B cell (primary cell): ENCODE measurements around the gene SLCO3A1. TPM values are rescaled to one million over a fixed set of nuclear protein-coding genes. Genes with fewer than 3 reads are reported as not detected.

Experiments
- ATAC-seq: fragments of 200-7000 bp; cut with Tn5 transposase; one replicate; pipeline ENCODE4 v1.10.0; 2021; ENCODE audit warnings: low read depth, mild to moderate bottlenecking, moderate number of reproducible peaks, moderate library complexity
- CTCF ChIA-PET: fragments of 350-600 bp; sonication (Branson Sonifier 250); formaldehyde crosslinking; loops from one replicate; lab custom pipeline; 2021; ENCODE audit warnings: antibody characterized with exemption, inconsistent platforms; lab: Charles Lee
- POLR2A ChIA-PET: fragments of 350-600 bp; sonication (Branson Sonifier 250); formaldehyde crosslinking; loops from one replicate; lab custom pipeline; 2021; ENCODE audit warnings: antibody characterized with exemption; lab: Charles Lee
- DNase-seq: peaks from one replicate; pipeline ENCODE4 v3.0.0; 2013
- H2AFZ ChIP-seq: 2 replicates; pipeline ENCODE4 v1.6.1; 2012; ENCODE audit warnings: mild to moderate bottlenecking, low read depth, low read length; ENCODE audit not compliant: insufficient read depth, poor library complexity, severe bottlenecking
- H3K27ac ChIP-seq, 2 donors: 1 replicate in 1 of 2; 2 replicates in 1 of 2; pipeline ENCODE4 v1.5.1; 2012 to 2013; ENCODE audit warnings: low read length in 2 of 2, mild to moderate bottlenecking in 2 of 2, moderate library complexity in 1 of 2
- H3K27me3 ChIP-seq, 4 experiments: fragments of 200-600 bp in 1 of 4; sonication (generic) in 1 of 4; replicated peaks in 1 of 4; 1 replicate in 2 of 4; 2 replicates in 2 of 4; pipeline versions ENCODE4 v1.6.1 to v1.7.0; 2013 to 2016; ENCODE audit warnings: low read length in 3 of 4, mild to moderate bottlenecking in 2 of 4, mixed read lengths in 1 of 4, moderate library complexity in 1 of 4; ENCODE audit not compliant: insufficient read depth in 4 of 4, control insufficient read depth in 3 of 4; ENCODE audit errors: control extremely low read depth in 1 of 4
- H3K36me3 ChIP-seq, 2 experiments: replicated peaks in 1 of 2; 1 replicate in 1 of 2; 2 replicates in 1 of 2; pipeline versions ENCODE4 v1.6.1 to v1.7.1; 2013; ENCODE audit warnings: low read length in 1 of 2; ENCODE audit not compliant: insufficient read depth in 2 of 2, control insufficient read depth in 1 of 2; ENCODE audit errors: control extremely low read depth in 1 of 2, extremely low read depth in 1 of 2
- H3K4me1 ChIP-seq, 2 donors: fragments of 200-600 bp in 1 of 2; sonication (generic) in 1 of 2; 1 replicate in 1 of 2; 2 replicates in 1 of 2; pipeline versions ENCODE4 v1.5.1 to v1.6.1; 2013 to 2017; ENCODE audit warnings: low read length in 2 of 2; ENCODE audit not compliant: control insufficient read depth in 2 of 2, insufficient read depth in 2 of 2
- H3K4me2 ChIP-seq: replicated peaks from 2 replicates; pipeline ENCODE3; 2012; ENCODE audit warnings: mild to moderate bottlenecking, low read depth, low read length; ENCODE audit not compliant: poor library complexity, severe bottlenecking
- H3K4me3 ChIP-seq, 5 experiments: fragments of 200-600 bp in 1 of 5; sonication (generic) in 1 of 5; 1 replicate in 3 of 5; 2 replicates in 2 of 5; pipeline versions ENCODE4 v1.5.1 to v1.7.0; 2011 to 2016; ENCODE audit warnings: low read length in 4 of 5, mild to moderate bottlenecking in 4 of 5, low read depth in 2 of 5, control low read depth in 1 of 5, moderate library complexity in 1 of 5; ENCODE audit not compliant: insufficient read depth in 1 of 5; ENCODE audit errors: control extremely low read depth in 1 of 5, extremely low read depth in 1 of 5
- H3K79me2 ChIP-seq: fragments of 200-600 bp; sonication (generic); one replicate; pipeline ENCODE4 v1.6.0; 2016; ENCODE audit warnings: low read length; ENCODE audit not compliant: control insufficient read depth, insufficient read depth
- H3K9ac ChIP-seq: fragments of 200-600 bp; sonication (generic); 2 replicates; pipeline ENCODE4 v1.6.1; 2017; ENCODE audit warnings: mild to moderate bottlenecking, low read length, moderate library complexity
- H3K9me3 ChIP-seq, 3 donors: one replicate each; pipeline versions ENCODE4 v1.6.1 to v1.7.1; 2013; ENCODE audit warnings: low read length in 2 of 3; ENCODE audit not compliant: control insufficient read depth in 2 of 3, insufficient read depth in 1 of 3; ENCODE audit errors: control extremely low read depth in 1 of 3
- H4K20me1 ChIP-seq: 2 replicates; pipeline ENCODE4 v1.6.0; 2012; ENCODE audit warnings: mild to moderate bottlenecking, low read length; ENCODE audit not compliant: insufficient read depth, control insufficient read depth, poor library complexity, severe bottlenecking
- H3K27ac Mint-ChIP-seq: one replicate; pipeline ENCODE4 v1.8.0; 2021; ENCODE audit warnings: mixed read lengths
- H3K27me3 Mint-ChIP-seq: one replicate; pipeline ENCODE4 v1.8.0; 2021; ENCODE audit warnings: mixed read lengths
- H3K4me1 Mint-ChIP-seq: one replicate; pipeline ENCODE4 v1.8.0; 2021; ENCODE audit warnings: mixed read lengths
- H3K4me3 Mint-ChIP-seq: one replicate; pipeline ENCODE4 v1.8.0; 2021; ENCODE audit warnings: mixed read lengths
- H3K9me3 Mint-ChIP-seq: one replicate; pipeline ENCODE4 v1.8.0; 2022; ENCODE audit warnings: mixed read lengths; ENCODE audit not compliant: insufficient read depth
- CTCF ChIP-seq: fragments of 200-600 bp; IDR thresholded peaks from one replicate; pipeline ENCODE4 v1.8.0; 2022; ENCODE audit warnings: antibody characterized with exemption, mild to moderate bottlenecking
- EZH2 ChIP-seq: IDR thresholded peaks from 2 replicates; pipeline ENCODE4 v1.6.1; 2012; ENCODE audit warnings: borderline replicate concordance, low read depth, mild to moderate bottlenecking, moderate library complexity, low read length; ENCODE audit not compliant: insufficient read depth, poor library complexity, severe bottlenecking
- WGBS: methylation state at CpG from one replicate; pipeline ENCODE4 v1.1.5; 2013; ENCODE audit warnings: missing lambda C conversion rate; ENCODE audit not compliant: insufficient coverage; 5-methylcytosine and 5-hydroxymethylcytosine counted together
- intact Hi-C: fragments of 100-400 bp; cut with micrococcal nuclease; formaldehyde crosslinking; loops from one replicate; pipeline ENCODE4 v1.10.0; 2022
- polyA plus RNA-seq: library from polyadenylated mRNA; depleted of rRNA; stranded (reverse); fragments of >200 nt; gene quantifications from 2 replicates; pipeline ENCODE4 v1.2.3, GENCODE V29; 2012
- total RNA-seq, 2 donors: library from RNA; stranded (reverse); fragments of 120-200 nt in 1 of 2; gene quantifications; 1 replicate in 1 of 2; 2 replicates in 1 of 2; pipeline versions ENCODE4 v1.2.3 to v1.2.4, GENCODE V29; 2013 to 2022

The SLCO3A1 gene
- total and polyA plus RNA-seq, 2 donors (not counting 1 experiment from before 2014, with no cell fraction given), result 0.99 to 2.3 TPM

- intact Hi-C loops, result no loop called here
- Mint-ChIP-seq H3K9me3 (no peaks in the 10 kb centered on the region), H3K27me3 (no peaks in the 10 kb centered on the region), H3K4me1 (peaks cover under 1% of the 10 kb centered on the region), H3K27ac (no peak overlapping the region), H3K4me3 (no peak overlapping the region)
- Histone ChIP-seq H3K27me3 (peaks cover 0 to 2% (median 0%) of the 10 kb centered on the region in 4 experiments), H3K4me3 (no peak overlapping the region), H2AFZ (no peak overlapping the region), H3K4me1 (peaks cover 0 to 4% of the 10 kb centered on the region in 2 donors), H4K20me1 (no peaks in the 10 kb centered on the region), H3K9ac (no peak overlapping the region), H3K9me3 (no peaks in the 10 kb centered on the region), H3K27ac (no peak overlapping the region), H3K4me2 (no peak overlapping the region), H3K36me3 (no peaks in the 10 kb centered on the region), H3K79me2 (no peaks in the 10 kb centered on the region)
- ChIA-PET CTCF (no interaction called here), POLR2A (no interaction called here)
- no peak for DNase-seq
- no peak for TF ChIP-seq CTCF
- no peak for TF ChIP-seq EZH2
- ATAC-seq, result no peak
- WGBS, result 98% methylated on average over 48 of the region's 48 CpGs
Measured at GRCh38 chr15:91916051-91916450, 62.5 kb downstream of the SLCO3A1 start.

GRCh38 chr15:91917686-91918360 lies 64.3 kb downstream of the SLCO3A1 start:
- no peaks in the 10 kb centered on the region for H3K9me3 ChIP-seq
- DNase-seq (no peak), ATAC-seq (no peak)
- H3K9ac ChIP-seq, result no peak overlapping the region
- Mint-ChIP-seq H3K4me1 (peaks cover 13% of the 10 kb centered on the region), H3K9me3 (no peaks in the 10 kb centered on the region), H3K4me3 (no peak overlapping the region), H3K27ac (no peak overlapping the region), H3K27me3 (no peaks in the 10 kb centered on the region)
- no peaks in the 10 kb centered on the region for H3K79me2 ChIP-seq
- peaks cover 0 to 16% of the 10 kb centered on the region in 2 donors for H3K4me1 ChIP-seq
- TF ChIP-seq EZH2 (no peak), CTCF (no peak)
- no peak overlapping the region for H2AFZ ChIP-seq
- POLR2A ChIA-PET, result no interaction called here
- no peak overlapping the region for H3K4me3 ChIP-seq
- no peak overlapping the region for H3K27ac ChIP-seq
- no peaks in the 10 kb centered on the region for H4K20me1 ChIP-seq
- peaks cover 0 to 2% (median 0%) of the 10 kb centered on the region in 4 experiments for H3K27me3 ChIP-seq
- WGBS, result 100% methylated on average over 4 of the region's 4 CpGs
- intact Hi-C loops, result no loop called here
- no peak overlapping the region for H3K4me2 ChIP-seq
- no peaks in the 10 kb centered on the region for H3K36me3 ChIP-seq
- CTCF ChIA-PET, result no interaction called here
